SK-N-SH (cell line): ENCODE data around the gene DARS2. TPM values are rescaled to one million over a fixed set of nuclear protein-coding genes. Genes with fewer than 3 reads are reported as not detected.

Experiments
- CTCF ChIA-PET: fragments of 300-600, 350-600 bp; formaldehyde crosslinking; extraction: SDS; loops from one replicate; lab custom pipeline; 2021; lab: Yijun Ruan, JAX
- POLR2A ChIA-PET: fragments of 350-600 bp; sonication (Branson Sonifier 250); formaldehyde crosslinking; extraction: SDS; loops from one replicate; lab custom pipeline; 2020; ENCODE audit warnings: antibody characterized with exemption, inconsistent platforms; lab: Yijun Ruan, JAX
- DNase-seq: peaks from one replicate; pipeline ENCODE4 v3.0.0; 2012
- H2AFZ ChIP-seq: fragments of 200-600 bp; sonication (generic); 2 replicates; pipeline ENCODE4 v1.8.1; 2016; ENCODE audit warnings: antibody characterized with exemption, mild to moderate bottlenecking, low read depth
- H3F3A ChIP-seq: fragments of 200-600 bp; sonication (generic); replicated peaks from 2 replicates; pipeline ENCODE3; 2016; ENCODE audit warnings: antibody characterized with exemption, mild to moderate bottlenecking; ENCODE audit not compliant: insufficient read depth
- H3K27ac ChIP-seq, 2 experiments: fragments of 200-500 bp in 1 of 2; fragments of 200-600 bp in 1 of 2; sonication (Bioruptor generic) in 1 of 2; sonication (generic), shearing (Covaris generic) in 1 of 2; 2 replicates each; pipeline versions ENCODE4 v1.5.1 to v1.6.1; 2014 to 2016; ENCODE audit warnings: low read depth in 2 of 2, inconsistent platforms in 1 of 2, low read length in 1 of 2, mild to moderate bottlenecking in 1 of 2, mixed read lengths in 1 of 2
- H3K27me3 ChIP-seq: fragments of 200-600 bp; sonication (generic), shearing (Covaris generic); 2 replicates; pipeline ENCODE4 v1.6.1; 2016; ENCODE audit warnings: mixed run types; ENCODE audit not compliant: insufficient read depth
- H3K36me3 ChIP-seq, 2 experiments: fragments of 200-500 bp in 1 of 2; fragments of 200-600 bp in 1 of 2; sonication (Bioruptor generic) in 1 of 2; sonication (generic) in 1 of 2; replicated peaks in 1 of 2; 2 replicates each; pipeline versions ENCODE3 to v1.5.1; 2014 to 2016; ENCODE audit warnings: low read length in 1 of 2, mild to moderate bottlenecking in 1 of 2; ENCODE audit not compliant: insufficient read depth in 2 of 2, control insufficient read depth in 1 of 2
- H3K4me1 ChIP-seq, 2 experiments: fragments of 200-500 bp in 1 of 2; fragments of 200-600 bp in 1 of 2; sonication (Bioruptor generic) in 1 of 2; sonication (generic), shearing (Covaris generic) in 1 of 2; 2 replicates each; pipeline versions ENCODE4 v1.5.1 to v1.6.1; 2014 to 2016; ENCODE audit warnings: low read depth in 1 of 2, low read length in 1 of 2, mixed run types in 1 of 2; ENCODE audit not compliant: insufficient read depth in 2 of 2, control insufficient read depth in 1 of 2
- H3K4me2 ChIP-seq: fragments of 200-600 bp; sonication (generic), shearing (Covaris generic); 2 replicates; pipeline ENCODE4 v1.6.1; 2017; ENCODE audit warnings: mixed run types
- H3K4me3 ChIP-seq, 2 experiments: fragments of 200-500 bp in 1 of 2; fragments of 200-600 bp in 1 of 2; sonication (Bioruptor generic) in 1 of 2; sonication (generic), shearing (Covaris generic) in 1 of 2; 2 replicates each; pipeline versions ENCODE4 v1.5.1 to v1.8.1; 2014 to 2016; ENCODE audit warnings: low read depth in 2 of 2, inconsistent platforms in 1 of 2, low read length in 1 of 2, mild to moderate bottlenecking in 1 of 2, mixed read lengths in 1 of 2, moderate library complexity in 1 of 2
- H3K79me2 ChIP-seq: fragments of 200-600 bp; sonication (generic); 2 replicates; pipeline ENCODE4 v1.8.1; 2017; ENCODE audit warnings: mild to moderate bottlenecking; ENCODE audit not compliant: insufficient read depth
- H3K9ac ChIP-seq: fragments of 200-600 bp; sonication (generic); 2 replicates; pipeline ENCODE4 v1.6.1; 2017; ENCODE audit warnings: mixed run types
- H3K9me2 ChIP-seq: fragments of 200-600 bp; sonication (generic); 2 replicates; pipeline ENCODE4 v1.6.1; 2017; ENCODE audit warnings: mixed run types
- H3K9me3 ChIP-seq: fragments of 200-600 bp; sonication (generic); 2 replicates; pipeline ENCODE4 v1.6.1; 2017; ENCODE audit warnings: mixed run types, mild to moderate bottlenecking, moderate library complexity
- H4K20me1 ChIP-seq: fragments of 200-600 bp; sonication (generic); 2 replicates; pipeline ENCODE4 v1.6.1; 2017; ENCODE audit warnings: mild to moderate bottlenecking, mixed run types; ENCODE audit not compliant: insufficient read depth
- CHD2 ChIP-seq: fragments of 150-350 bp; IDR thresholded peaks from 2 replicates; pipeline ENCODE4 v1.6.1; 2018; ENCODE audit warnings: low read length; ENCODE audit not compliant: partially characterized antibody
- FOXJ3 ChIP-seq: sonication (generic); formaldehyde crosslinking; IDR thresholded peaks from 2 replicates; pipeline ENCODE4 v1.5.1; 2020; ENCODE audit warnings: mild to moderate bottlenecking, missing genetic modification reagents
- POLR2AphosphoS5 ChIP-seq: IDR thresholded peaks from 2 replicates; pipeline ENCODE4 v1.6.1; 2012; ENCODE audit warnings: low read depth, low read length
- RXRA ChIP-seq: IDR thresholded peaks from 2 replicates; pipeline ENCODE4 v1.4.0; 2012; ENCODE audit warnings: low read depth, mild to moderate bottlenecking, borderline replicate concordance
- SMC3 ChIP-seq: IDR thresholded peaks from 2 replicates; pipeline ENCODE4 v1.6.1; 2012; ENCODE audit warnings: low read depth, low read length, improper control_type of control experiment
- TCF12 ChIP-seq: IDR thresholded peaks from 2 replicates; pipeline ENCODE4 v1.4.0; 2012
- YY1 ChIP-seq: IDR thresholded peaks from 2 replicates; pipeline ENCODE4 v1.4.0; 2012; ENCODE audit warnings: low read depth, mild to moderate bottlenecking
- WGBS: methylation state at CpG from one replicate; pipeline ENCODE4 v1.1.6; 2017; ENCODE audit warnings: low lambda C conversion rate; 5-methylcytosine and 5-hydroxymethylcytosine counted together
- polyA plus RNA-seq, 3 experiments: library from polyadenylated mRNA; depleted of rRNA; stranded (reverse); fragments of >200 nt; gene quantifications; 2 replicates each; pipeline ENCODE4 v1.2.3, GENCODE V29; 2012
- TF ChIP-seq, protein P1 (sequence below): IDR thresholded peaks from 2 replicates; pipeline ENCODE4 v1.4.0; 2012; ENCODE audit warnings: low read depth
- TF ChIP-seq, protein P2 (sequence below): IDR thresholded peaks from 2 replicates; pipeline ENCODE4 v1.6.1; 2012; ENCODE audit warnings: mild to moderate bottlenecking, low read depth, low read length, moderate library complexity
- TF ChIP-seq, protein P3 (sequence below): IDR thresholded peaks from 2 replicates; pipeline ENCODE4 v1.4.0; 2012; ENCODE audit warnings: low read depth, borderline replicate concordance
- TF ChIP-seq, protein P4 (sequence below): IDR thresholded peaks from 2 replicates; pipeline ENCODE4; 2012
- TF ChIP-seq, protein P5 (sequence below): fragments of 200-600 bp; sonication (generic); IDR thresholded peaks from 2 replicates; pipeline ENCODE4 v1.6.1; 2017; ENCODE audit warnings: antibody characterized with exemption, mild to moderate bottlenecking, moderate library complexity
- TF ChIP-seq, protein P6 (sequence below): IDR thresholded peaks from 2 replicates; pipeline ENCODE4 v1.4.0; 2012; ENCODE audit warnings: low read depth, borderline replicate concordance

DARS2 gene
- polyA plus RNA-seq, 1 of the 3 experiments (the other 2 are of a cell fraction): 17.1 TPM

DNA sequence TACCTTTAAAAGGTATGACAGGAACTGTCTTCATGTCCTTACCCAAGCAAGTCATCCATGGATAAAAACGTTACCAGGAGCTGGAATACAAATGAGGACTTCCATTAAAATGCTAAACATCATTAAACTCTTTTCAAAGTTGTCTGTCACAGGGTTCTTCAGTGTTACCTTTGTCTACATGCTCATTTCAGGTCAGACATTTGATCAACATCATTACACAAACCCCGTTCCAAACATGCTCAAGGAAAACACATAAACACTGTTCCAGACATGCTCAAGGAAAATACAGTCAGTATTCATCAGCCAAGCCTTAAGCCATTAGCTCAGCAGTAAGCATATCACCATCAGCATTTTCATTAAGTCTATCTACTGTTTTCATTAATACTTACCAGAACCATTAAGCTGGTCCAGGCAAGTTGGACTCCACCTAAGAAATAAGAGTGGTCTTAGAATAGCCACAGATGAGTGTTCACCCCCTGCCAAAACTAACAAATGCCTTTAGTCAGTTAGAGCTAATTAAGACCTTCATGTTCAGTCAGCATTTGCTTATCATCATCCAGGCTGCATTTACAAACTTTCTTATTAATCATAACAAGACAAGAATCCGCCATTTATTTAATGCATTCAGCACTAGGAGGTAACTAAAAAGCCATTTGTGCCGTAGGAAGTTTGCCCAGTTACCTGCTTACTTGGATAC is 41.1 kb downstream of the DARS2 start:
- 2% methylated on average over 4 of the region's 4 CpGs for WGBS
- peaks cover 11 to 32% of the 10 kb centered on the region in 2 experiments; a peak in 3 of 4 replicates for H3K4me1 ChIP-seq
- ChIA-PET CTCF (interaction anchor here (0.9 to 1.2 kb wide), 2 partner anchors 42 to 72 kb away, joined by 3 read pairs; partner anchors contain the start of gene DARS2), POLR2A (interaction anchor here (1.6 kb wide), 1 partner anchor 157 kb away, joined by 6 read pairs; the partner anchor contains the start of gene RC3H1)
- H3K9me2 ChIP-seq: no peaks in the 10 kb centered on the region
- H4K20me1 ChIP-seq: peaks cover 49% of the 10 kb centered on the region
- DNase-seq: no peak
- no peaks in the 10 kb centered on the region for H3K27me3 ChIP-seq
- H3K36me3 ChIP-seq: peaks cover 50 to 58% of the 10 kb centered on the region in 2 experiments
- H3K79me2 ChIP-seq: peaks cover 35% of the 10 kb centered on the region
- H3K4me3 ChIP-seq: peak overlapping the region; percentile 82 to 90
- H3K9me3 ChIP-seq: no peaks in the 10 kb centered on the region
- H3K4me2 ChIP-seq: peak overlapping the region; percentile 78
- H3K27ac ChIP-seq: peak overlapping the region; percentile 74 to 94; a peak in 3 of 4 replicates
- TF ChIP-seq SMC3: no peak
- no peak for TF ChIP-seq FOXJ3
- TF ChIP-seq, protein P1, sequence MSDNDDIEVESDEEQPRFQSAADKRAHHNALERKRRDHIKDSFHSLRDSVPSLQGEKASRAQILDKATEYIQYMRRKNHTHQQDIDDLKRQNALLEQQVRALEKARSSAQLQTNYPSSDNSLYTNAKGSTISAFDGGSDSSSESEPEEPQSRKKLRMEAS: no peak
- no peak; the same call in 1 of the 2 replicates for TF ChIP-seq POLR2AphosphoS5
- TF ChIP-seq TCF12: no peak
- peak; percentile 2 for TF ChIP-seq CHD2
- TF ChIP-seq, protein P2, sequence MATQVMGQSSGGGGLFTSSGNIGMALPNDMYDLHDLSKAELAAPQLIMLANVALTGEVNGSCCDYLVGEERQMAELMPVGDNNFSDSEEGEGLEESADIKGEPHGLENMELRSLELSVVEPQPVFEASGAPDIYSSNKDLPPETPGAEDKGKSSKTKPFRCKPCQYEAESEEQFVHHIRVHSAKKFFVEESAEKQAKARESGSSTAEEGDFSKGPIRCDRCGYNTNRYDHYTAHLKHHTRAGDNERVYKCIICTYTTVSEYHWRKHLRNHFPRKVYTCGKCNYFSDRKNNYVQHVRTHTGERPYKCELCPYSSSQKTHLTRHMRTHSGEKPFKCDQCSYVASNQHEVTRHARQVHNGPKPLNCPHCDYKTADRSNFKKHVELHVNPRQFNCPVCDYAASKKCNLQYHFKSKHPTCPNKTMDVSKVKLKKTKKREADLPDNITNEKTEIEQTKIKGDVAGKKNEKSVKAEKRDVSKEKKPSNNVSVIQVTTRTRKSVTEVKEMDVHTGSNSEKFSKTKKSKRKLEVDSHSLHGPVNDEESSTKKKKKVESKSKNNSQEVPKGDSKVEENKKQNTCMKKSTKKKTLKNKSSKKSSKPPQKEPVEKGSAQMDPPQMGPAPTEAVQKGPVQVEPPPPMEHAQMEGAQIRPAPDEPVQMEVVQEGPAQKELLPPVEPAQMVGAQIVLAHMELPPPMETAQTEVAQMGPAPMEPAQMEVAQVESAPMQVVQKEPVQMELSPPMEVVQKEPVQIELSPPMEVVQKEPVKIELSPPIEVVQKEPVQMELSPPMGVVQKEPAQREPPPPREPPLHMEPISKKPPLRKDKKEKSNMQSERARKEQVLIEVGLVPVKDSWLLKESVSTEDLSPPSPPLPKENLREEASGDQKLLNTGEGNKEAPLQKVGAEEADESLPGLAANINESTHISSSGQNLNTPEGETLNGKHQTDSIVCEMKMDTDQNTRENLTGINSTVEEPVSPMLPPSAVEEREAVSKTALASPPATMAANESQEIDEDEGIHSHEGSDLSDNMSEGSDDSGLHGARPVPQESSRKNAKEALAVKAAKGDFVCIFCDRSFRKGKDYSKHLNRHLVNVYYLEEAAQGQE: no peak
- peak overlapping the region; percentile 79 for H3K9ac ChIP-seq
- H2AFZ ChIP-seq: no peak overlapping the region
- peaks cover 82% of the 10 kb centered on the region for H3F3A ChIP-seq

DNA sequence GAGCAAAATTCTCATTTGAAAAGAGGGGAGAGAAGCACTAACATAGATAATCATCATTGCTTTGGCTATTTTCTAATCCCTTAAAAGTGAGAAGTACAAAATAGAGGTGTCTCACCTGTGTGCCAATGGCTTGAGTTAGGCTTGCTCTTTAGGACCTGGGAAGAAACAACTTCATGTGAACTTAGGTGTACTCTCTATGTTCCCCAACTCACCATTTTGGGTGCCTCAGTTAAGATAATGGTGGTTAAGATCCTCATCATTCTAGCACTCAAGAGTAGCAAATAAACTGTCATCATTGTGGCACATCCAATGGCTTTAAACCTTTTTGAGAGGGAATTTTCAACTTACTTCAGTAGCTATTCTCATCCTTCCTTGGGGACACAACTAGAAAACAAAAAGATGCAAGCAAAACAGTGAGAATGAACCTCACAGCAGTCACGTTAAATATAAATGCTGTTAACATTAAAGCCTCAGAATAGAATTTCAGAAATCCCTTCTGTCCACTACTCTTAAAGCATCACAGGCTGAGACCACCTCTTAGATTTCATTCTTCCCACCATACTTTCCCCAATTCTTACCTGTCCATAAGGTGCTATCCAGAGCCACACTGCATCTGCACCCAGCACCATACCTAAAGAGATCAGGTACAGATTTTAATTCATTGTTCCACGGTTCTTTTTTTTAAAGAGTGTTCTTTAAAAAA is 42.1 kb downstream of the DARS2 start:
- CTCF ChIA-PET: interaction anchor here (1.2 kb wide), 1 partner anchor 71 kb away, joined by 3 read pairs; no protein-coding TSS in a partner anchor
- POLR2A ChIA-PET: interaction anchor here (1.6 kb wide), 1 partner anchor 156 kb away, joined by 6 read pairs; the partner anchor contains the start of gene RC3H1
- WGBS: 0% methylated on average over 2 of the region's 2 CpGs
- peak overlapping the region; percentile 74 to 94 for H3K27ac ChIP-seq
- H3K4me2 ChIP-seq: peak overlapping the region; percentile 78
- peaks cover 60 to 63% of the 10 kb centered on the region in 2 experiments for H3K36me3 ChIP-seq
- H3K4me3 ChIP-seq: peak overlapping the region; percentile 82 to 90
- no peaks in the 10 kb centered on the region for H3K9me2 ChIP-seq
- H3F3A ChIP-seq: peaks cover 73% of the 10 kb centered on the region
- H3K27me3 ChIP-seq: no peaks in the 10 kb centered on the region
- no peak for DNase-seq
- H3K4me1 ChIP-seq: peaks cover 11 to 38% of the 10 kb centered on the region in 2 experiments; a peak in 3 of 4 replicates
- no peak overlapping the region; the same call in 1 of the 2 replicates for H2AFZ ChIP-seq
- peaks cover 35% of the 10 kb centered on the region for H3K79me2 ChIP-seq
- H3K9me3 ChIP-seq: no peaks in the 10 kb centered on the region
- peaks cover 49% of the 10 kb centered on the region for H4K20me1 ChIP-seq
- H3K9ac ChIP-seq: peak overlapping the region; percentile 79
- TF ChIP-seq CHD2: no peak
- TF ChIP-seq RXRA: no peak
- TF ChIP-seq, protein P3, sequence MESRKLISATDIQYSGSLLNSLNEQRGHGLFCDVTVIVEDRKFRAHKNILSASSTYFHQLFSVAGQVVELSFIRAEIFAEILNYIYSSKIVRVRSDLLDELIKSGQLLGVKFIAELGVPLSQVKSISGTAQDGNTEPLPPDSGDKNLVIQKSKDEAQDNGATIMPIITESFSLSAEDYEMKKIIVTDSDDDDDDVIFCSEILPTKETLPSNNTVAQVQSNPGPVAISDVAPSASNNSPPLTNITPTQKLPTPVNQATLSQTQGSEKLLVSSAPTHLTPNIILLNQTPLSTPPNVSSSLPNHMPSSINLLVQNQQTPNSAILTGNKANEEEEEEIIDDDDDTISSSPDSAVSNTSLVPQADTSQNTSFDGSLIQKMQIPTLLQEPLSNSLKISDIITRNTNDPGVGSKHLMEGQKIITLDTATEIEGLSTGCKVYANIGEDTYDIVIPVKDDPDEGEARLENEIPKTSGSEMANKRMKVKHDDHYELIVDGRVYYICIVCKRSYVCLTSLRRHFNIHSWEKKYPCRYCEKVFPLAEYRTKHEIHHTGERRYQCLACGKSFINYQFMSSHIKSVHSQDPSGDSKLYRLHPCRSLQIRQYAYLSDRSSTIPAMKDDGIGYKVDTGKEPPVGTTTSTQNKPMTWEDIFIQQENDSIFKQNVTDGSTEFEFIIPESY: no peak
- TF ChIP-seq, protein P4, sequence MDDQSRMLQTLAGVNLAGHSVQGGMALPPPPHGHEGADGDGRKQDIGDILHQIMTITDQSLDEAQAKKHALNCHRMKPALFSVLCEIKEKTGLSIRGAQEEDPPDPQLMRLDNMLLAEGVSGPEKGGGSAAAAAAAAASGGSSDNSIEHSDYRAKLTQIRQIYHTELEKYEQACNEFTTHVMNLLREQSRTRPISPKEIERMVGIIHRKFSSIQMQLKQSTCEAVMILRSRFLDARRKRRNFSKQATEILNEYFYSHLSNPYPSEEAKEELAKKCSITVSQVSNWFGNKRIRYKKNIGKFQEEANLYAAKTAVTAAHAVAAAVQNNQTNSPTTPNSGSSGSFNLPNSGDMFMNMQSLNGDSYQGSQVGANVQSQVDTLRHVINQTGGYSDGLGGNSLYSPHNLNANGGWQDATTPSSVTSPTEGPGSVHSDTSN: no peak
- TF ChIP-seq YY1: no peak
- TF ChIP-seq, protein P5, sequence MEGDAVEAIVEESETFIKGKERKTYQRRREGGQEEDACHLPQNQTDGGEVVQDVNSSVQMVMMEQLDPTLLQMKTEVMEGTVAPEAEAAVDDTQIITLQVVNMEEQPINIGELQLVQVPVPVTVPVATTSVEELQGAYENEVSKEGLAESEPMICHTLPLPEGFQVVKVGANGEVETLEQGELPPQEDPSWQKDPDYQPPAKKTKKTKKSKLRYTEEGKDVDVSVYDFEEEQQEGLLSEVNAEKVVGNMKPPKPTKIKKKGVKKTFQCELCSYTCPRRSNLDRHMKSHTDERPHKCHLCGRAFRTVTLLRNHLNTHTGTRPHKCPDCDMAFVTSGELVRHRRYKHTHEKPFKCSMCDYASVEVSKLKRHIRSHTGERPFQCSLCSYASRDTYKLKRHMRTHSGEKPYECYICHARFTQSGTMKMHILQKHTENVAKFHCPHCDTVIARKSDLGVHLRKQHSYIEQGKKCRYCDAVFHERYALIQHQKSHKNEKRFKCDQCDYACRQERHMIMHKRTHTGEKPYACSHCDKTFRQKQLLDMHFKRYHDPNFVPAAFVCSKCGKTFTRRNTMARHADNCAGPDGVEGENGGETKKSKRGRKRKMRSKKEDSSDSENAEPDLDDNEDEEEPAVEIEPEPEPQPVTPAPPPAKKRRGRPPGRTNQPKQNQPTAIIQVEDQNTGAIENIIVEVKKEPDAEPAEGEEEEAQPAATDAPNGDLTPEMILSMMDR: no peak
- TF ChIP-seq, protein P6, sequence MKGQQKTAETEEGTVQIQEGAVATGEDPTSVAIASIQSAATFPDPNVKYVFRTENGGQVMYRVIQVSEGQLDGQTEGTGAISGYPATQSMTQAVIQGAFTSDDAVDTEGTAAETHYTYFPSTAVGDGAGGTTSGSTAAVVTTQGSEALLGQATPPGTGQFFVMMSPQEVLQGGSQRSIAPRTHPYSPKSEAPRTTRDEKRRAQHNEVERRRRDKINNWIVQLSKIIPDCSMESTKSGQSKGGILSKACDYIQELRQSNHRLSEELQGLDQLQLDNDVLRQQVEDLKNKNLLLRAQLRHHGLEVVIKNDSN: no peak
